ENCODE results near the gene MYO9B. TPM values are rescaled to one million over a fixed set of nuclear protein-coding genes. Genes with fewer than 3 reads are reported as not detected.

The MYO9B gene
- total and polyA plus RNA-seq, 2 of the 13 experiments (the other 11 are each of a cell fraction or from before 2014, with no cell fraction given) = 18.0 to 18.3 TPM

DNA sequence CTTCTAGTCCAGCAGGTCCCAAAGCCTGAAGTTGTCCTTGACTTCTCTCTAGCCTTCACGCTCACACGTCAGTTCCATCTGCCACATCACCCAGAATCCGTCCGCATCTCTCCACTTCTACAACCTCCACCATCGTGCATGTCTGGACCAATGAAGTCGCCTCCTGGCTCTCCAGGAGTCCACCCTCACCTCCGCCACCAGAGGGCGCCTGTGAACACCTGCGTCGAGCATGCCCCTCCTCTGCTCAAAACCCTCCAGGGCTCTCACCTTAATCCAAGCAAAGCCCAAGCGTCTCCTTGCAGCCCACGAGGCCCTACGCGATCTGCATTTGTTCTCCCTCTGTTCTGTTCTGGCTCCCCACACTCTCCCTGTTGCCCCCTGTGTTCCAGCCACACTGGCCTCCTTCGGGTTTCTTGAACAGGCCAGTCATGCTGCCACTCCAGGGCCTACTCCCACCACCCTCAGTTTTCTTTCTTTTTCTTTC is 185.3 kb downstream of the MYO9B start (continued):
- TF ChIP-seq, protein P1, sequence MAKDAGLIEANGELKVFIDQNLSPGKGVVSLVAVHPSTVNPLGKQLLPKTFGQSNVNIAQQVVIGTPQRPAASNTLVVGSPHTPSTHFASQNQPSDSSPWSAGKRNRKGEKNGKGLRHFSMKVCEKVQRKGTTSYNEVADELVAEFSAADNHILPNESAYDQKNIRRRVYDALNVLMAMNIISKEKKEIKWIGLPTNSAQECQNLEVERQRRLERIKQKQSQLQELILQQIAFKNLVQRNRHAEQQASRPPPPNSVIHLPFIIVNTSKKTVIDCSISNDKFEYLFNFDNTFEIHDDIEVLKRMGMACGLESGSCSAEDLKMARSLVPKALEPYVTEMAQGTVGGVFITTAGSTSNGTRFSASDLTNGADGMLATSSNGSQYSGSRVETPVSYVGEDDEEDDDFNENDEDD (CRISPR knock-in tag; IDR thresholded peaks at IDR 0.05; ENCODE audit: borderline replicate concordance) = peak; percentile 43; the same call in 1 of the 2 replicates
- TF ChIP-seq ZEB1 (IDR thresholded peaks at IDR 0.05; ENCODE audit: insufficient replicate concordance, low read depth) = no peak
- TF ChIP-seq, protein P2, sequence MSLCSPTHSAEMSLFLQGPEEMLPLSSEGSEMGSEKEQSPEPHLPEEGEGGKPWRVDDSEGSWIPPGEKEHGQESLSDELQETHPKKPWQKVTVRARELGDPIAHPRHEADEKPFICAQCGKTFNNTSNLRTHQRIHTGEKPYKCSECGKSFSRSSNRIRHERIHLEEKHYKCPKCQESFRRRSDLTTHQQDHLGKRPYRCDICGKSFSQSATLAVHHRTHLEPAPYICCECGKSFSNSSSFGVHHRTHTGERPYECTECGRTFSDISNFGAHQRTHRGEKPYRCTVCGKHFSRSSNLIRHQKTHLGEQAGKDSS (CRISPR knock-in tag; IDR thresholded peaks at IDR 0.05; ENCODE audit: borderline replicate concordance, low read depth) = peak; percentile 63; the same call in 1 of the 2 replicates
- TF ChIP-seq MEF2D (CRISPR knock-in tag; IDR thresholded peaks at IDR 0.05) = peak; percentile 49; the same call in 1 of the 2 replicates
- TF ChIP-seq KAT8 (CRISPR knock-in tag; IDR thresholded peaks at IDR 0.05) = peak; percentile 69; the same call in 1 of the 2 replicates
- TF ChIP-seq, protein P3, sequence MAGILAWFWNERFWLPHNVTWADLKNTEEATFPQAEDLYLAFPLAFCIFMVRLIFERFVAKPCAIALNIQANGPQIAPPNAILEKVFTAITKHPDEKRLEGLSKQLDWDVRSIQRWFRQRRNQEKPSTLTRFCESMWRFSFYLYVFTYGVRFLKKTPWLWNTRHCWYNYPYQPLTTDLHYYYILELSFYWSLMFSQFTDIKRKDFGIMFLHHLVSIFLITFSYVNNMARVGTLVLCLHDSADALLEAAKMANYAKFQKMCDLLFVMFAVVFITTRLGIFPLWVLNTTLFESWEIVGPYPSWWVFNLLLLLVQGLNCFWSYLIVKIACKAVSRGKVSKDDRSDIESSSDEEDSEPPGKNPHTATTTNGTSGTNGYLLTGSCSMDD (CRISPR knock-in tag; IDR thresholded peaks at IDR 0.05) = no peak
- no peak for TF ChIP-seq SP1 (IDR thresholded peaks at IDR 0.05)
- TF ChIP-seq SP1 (CRISPR knock-in tag; IDR thresholded peaks at IDR 0.05) = peak; percentile 15; the same call in 1 of the 2 replicates
- TF ChIP-seq MAZ (IDR thresholded peaks at IDR 0.05; ENCODE audit: borderline replicate concordance, low read depth, low read length) = no peak
- TF ChIP-seq MAZ (CRISPR knock-in tag; IDR thresholded peaks at IDR 0.05; ENCODE audit: low read depth) = 0 out of 2 replicates have a peak, but pooled peaks have one; percentile 28
- TF ChIP-seq, protein P4, sequence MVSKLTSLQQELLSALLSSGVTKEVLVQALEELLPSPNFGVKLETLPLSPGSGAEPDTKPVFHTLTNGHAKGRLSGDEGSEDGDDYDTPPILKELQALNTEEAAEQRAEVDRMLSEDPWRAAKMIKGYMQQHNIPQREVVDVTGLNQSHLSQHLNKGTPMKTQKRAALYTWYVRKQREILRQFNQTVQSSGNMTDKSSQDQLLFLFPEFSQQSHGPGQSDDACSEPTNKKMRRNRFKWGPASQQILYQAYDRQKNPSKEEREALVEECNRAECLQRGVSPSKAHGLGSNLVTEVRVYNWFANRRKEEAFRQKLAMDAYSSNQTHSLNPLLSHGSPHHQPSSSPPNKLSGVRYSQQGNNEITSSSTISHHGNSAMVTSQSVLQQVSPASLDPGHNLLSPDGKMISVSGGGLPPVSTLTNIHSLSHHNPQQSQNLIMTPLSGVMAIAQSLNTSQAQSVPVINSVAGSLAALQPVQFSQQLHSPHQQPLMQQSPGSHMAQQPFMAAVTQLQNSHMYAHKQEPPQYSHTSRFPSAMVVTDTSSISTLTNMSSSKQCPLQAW (CRISPR knock-in tag; IDR thresholded peaks at IDR 0.05) = 0 out of 2 replicates have a peak, but pooled peaks have one; percentile 32
- peak; percentile 38; the same call in 1 of the 2 replicates for TF ChIP-seq ZBTB7B (CRISPR knock-in tag; IDR thresholded peaks at IDR 0.05)
- TF ChIP-seq HDAC2 (CRISPR knock-in tag; IDR thresholded peaks at IDR 0.05) = peak; percentile 43; the same call in 1 of the 2 replicates
- TF ChIP-seq, protein P5, sequence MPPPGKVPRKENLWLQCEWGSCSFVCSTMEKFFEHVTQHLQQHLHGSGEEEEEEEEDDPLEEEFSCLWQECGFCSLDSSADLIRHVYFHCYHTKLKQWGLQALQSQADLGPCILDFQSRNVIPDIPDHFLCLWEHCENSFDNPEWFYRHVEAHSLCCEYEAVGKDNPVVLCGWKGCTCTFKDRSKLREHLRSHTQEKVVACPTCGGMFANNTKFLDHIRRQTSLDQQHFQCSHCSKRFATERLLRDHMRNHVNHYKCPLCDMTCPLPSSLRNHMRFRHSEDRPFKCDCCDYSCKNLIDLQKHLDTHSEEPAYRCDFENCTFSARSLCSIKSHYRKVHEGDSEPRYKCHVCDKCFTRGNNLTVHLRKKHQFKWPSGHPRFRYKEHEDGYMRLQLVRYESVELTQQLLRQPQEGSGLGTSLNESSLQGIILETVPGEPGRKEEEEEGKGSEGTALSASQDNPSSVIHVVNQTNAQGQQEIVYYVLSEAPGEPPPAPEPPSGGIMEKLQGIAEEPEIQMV (CRISPR knock-in tag; IDR thresholded peaks at IDR 0.05; ENCODE audit: low read depth) = 0 out of 2 replicates have a peak, but pooled peaks have one; percentile 27
- TF ChIP-seq HOXA3 (CRISPR knock-in tag; IDR thresholded peaks at IDR 0.05) = peak; percentile 34; the same call in 1 of the 2 replicates
- peak; percentile 62 for TF ChIP-seq SMC3 (IDR thresholded peaks at IDR 0.05; ENCODE audit: low read length)
- peak; percentile 37; the same call in 1 of the 2 replicates for TF ChIP-seq BCL6 (CRISPR knock-in tag; IDR thresholded peaks at IDR 0.05)
- TF ChIP-seq RARA (CRISPR knock-in tag; IDR thresholded peaks at IDR 0.05) = 0 out of 2 replicates have a peak, but pooled peaks have one; percentile 12
- TF ChIP-seq GATAD1 (CRISPR knock-in tag; IDR thresholded peaks at IDR 0.05) = peak; percentile 65; the same call in 1 of the 2 replicates
- peak; percentile 59; the same call in 1 of the 2 replicates for TF ChIP-seq SAP130 (CRISPR knock-in tag; IDR thresholded peaks at IDR 0.05; ENCODE audit: low read depth)
- peak; percentile 48; the same call in 1 of the 2 replicates for TF ChIP-seq ZNF792 (CRISPR knock-in tag; IDR thresholded peaks at IDR 0.05)
- TF ChIP-seq RXRB (CRISPR knock-in tag; IDR thresholded peaks at IDR 0.05; ENCODE audit: borderline replicate concordance) = peak; percentile 69
- TF ChIP-seq, protein P6, sequence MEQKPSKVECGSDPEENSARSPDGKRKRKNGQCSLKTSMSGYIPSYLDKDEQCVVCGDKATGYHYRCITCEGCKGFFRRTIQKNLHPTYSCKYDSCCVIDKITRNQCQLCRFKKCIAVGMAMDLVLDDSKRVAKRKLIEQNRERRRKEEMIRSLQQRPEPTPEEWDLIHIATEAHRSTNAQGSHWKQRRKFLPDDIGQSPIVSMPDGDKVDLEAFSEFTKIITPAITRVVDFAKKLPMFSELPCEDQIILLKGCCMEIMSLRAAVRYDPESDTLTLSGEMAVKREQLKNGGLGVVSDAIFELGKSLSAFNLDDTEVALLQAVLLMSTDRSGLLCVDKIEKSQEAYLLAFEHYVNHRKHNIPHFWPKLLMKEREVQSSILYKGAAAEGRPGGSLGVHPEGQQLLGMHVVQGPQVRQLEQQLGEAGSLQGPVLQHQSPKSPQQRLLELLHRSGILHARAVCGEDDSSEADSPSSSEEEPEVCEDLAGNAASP (CRISPR knock-in tag; IDR thresholded peaks at IDR 0.05; ENCODE audit: borderline replicate concordance) = peak; percentile 68; the same call in 1 of the 2 replicates
- 0 out of 2 replicates have a peak, but pooled peaks have one; percentile 31 for TF ChIP-seq KMT2A (CRISPR knock-in tag; IDR thresholded peaks at IDR 0.05)
